Osteoblast (primary cell): ENCODE results near the gene SPATA46. TPM values are rescaled to one million over a fixed set of nuclear protein-coding genes. Genes with fewer than 3 reads are reported as not detected.
"Not testable (repeated sequence)": the region's sequence is repeated elsewhere in the genome, so short reads cannot be mapped to it uniquely, and the experiment has no call there.

ENCODE experiments used
- DNase-seq: peaks from one replicate; pipeline ENCODE4 v3.0.0; 2011; ENCODE audit warnings: low spot score, mixed read lengths; ENCODE audit not compliant: insufficient read length; ENCODE audit errors: missing footprints
- H2AFZ ChIP-seq: 2 replicates; pipeline ENCODE4 v1.6.0; 2011; ENCODE audit warnings: mild to moderate bottlenecking, low read length
- H3K27ac ChIP-seq: 2 replicates; pipeline ENCODE4 v1.5.1; 2011; ENCODE audit warnings: mild to moderate bottlenecking, low read depth, low read length, moderate library complexity
- H3K27me3 ChIP-seq: 2 replicates; pipeline ENCODE4 v1.6.0; 2012; ENCODE audit warnings: mild to moderate bottlenecking, control low read depth, inconsistent platforms, low read length, moderate library complexity; ENCODE audit not compliant: insufficient read depth
- H3K36me3 ChIP-seq: 2 replicates; pipeline ENCODE4 v1.5.1; 2011; ENCODE audit warnings: mild to moderate bottlenecking, low read length, control low read depth, moderate library complexity; ENCODE audit not compliant: insufficient read depth
- H3K4me1 ChIP-seq: 2 replicates; pipeline ENCODE4 v1.5.1; 2011; ENCODE audit warnings: mild to moderate bottlenecking, low read length, control low read depth, moderate library complexity; ENCODE audit not compliant: insufficient read depth
- H3K4me2 ChIP-seq: 2 replicates; pipeline ENCODE4 v1.6.0; 2011; ENCODE audit warnings: mild to moderate bottlenecking, low read length; ENCODE audit not compliant: insufficient read depth
- H3K4me3 ChIP-seq: fragments of 200-600 bp; sonication (generic); 3 replicates; pipeline ENCODE4 v1.5.1; 2012; ENCODE audit warnings: mild to moderate bottlenecking, low read length, inconsistent platforms; ENCODE audit not compliant: insufficient read depth
- H3K79me2 ChIP-seq: 2 replicates; pipeline ENCODE4 v1.6.0; 2012; ENCODE audit warnings: mild to moderate bottlenecking, low read length, control low read depth, inconsistent platforms; ENCODE audit not compliant: insufficient read depth
- H3K9me3 ChIP-seq: 2 replicates; pipeline ENCODE4 v1.5.1; 2011; ENCODE audit warnings: low read depth, low read length, control low read depth
- H4K20me1 ChIP-seq: 2 replicates; pipeline ENCODE4 v1.6.0; 2012; ENCODE audit warnings: mild to moderate bottlenecking, low read length, control low read depth; ENCODE audit not compliant: insufficient read depth
- CTCF ChIP-seq: IDR thresholded peaks from 2 replicates; pipeline ENCODE4 v1.5.1; 2011; ENCODE audit warnings: mild to moderate bottlenecking, low read depth, low read length, moderate library complexity; ENCODE audit errors: extremely low read depth
- total RNA-seq: library from RNA; depleted of rRNA; stranded (reverse); fragments of >200 nt; gene quantifications from 2 replicates; pipeline ENCODE4 v1.2.3, GENCODE V29; 2012

SPATA46 gene
- total RNA-seq, result not detected in 2 replicates

GRCh38 chr1:162376691-162377090 is at the start of gene SPATA46:
SPATA46 (minus strand) TSS chr1:162376854; CDS start chr1:162376790, 64 bp downstream.
- Histone ChIP-seq H3K27ac (no peak within 1 kb of the TSS), H3K79me2 (no peaks in the 10 kb centered on the region), H4K20me1 (no peaks in the 10 kb centered on the region), H3K36me3 (no peaks in the 10 kb centered on the region), H2AFZ (no peak within 1 kb of the TSS), H3K4me1 (no peaks in the 10 kb centered on the region), H3K27me3 (peaks cover 4% of the 10 kb centered on the region), H3K4me3 (no peak within 1 kb of the TSS), H3K9me3 (no peaks in the 10 kb centered on the region), H3K4me2 (no peak within 1 kb of the TSS)
- no peak for DNase-seq
- TF ChIP-seq CTCF, result no peak

- no peak overlapping the region for H3K27ac ChIP-seq
- H3K9me3 ChIP-seq, result no peaks in the 10 kb centered on the region
- H4K20me1 ChIP-seq, result no peaks in the 10 kb centered on the region
- H3K4me3 ChIP-seq, result no peak overlapping the region
- H3K79me2 ChIP-seq, result no peaks in the 10 kb centered on the region
- no peak for DNase-seq
- H2AFZ ChIP-seq, result no peak overlapping the region
- no peaks in the 10 kb centered on the region for H3K27me3 ChIP-seq
- H3K36me3 ChIP-seq, result no peaks in the 10 kb centered on the region
- no peak for TF ChIP-seq CTCF
- no peak overlapping the region for H3K4me2 ChIP-seq
- no peaks in the 10 kb centered on the region for H3K4me1 ChIP-seq
Measured at GRCh38 chr1:162422662-162423375, 46.2 kb upstream of the SPATA46 start.

GRCh38 chr1:162421258-162422164 is 44.9 kb upstream of the SPATA46 start:
- no peaks in the 10 kb centered on the region for H4K20me1 ChIP-seq
- H3K36me3 ChIP-seq, result no peaks in the 10 kb centered on the region
- H3K4me3 ChIP-seq, result no peak overlapping the region
- no peak overlapping the region for H2AFZ ChIP-seq
- no peaks in the 10 kb centered on the region for H3K27me3 ChIP-seq
- no peak overlapping the region for H3K27ac ChIP-seq
- DNase-seq, result no peak
- no peaks in the 10 kb centered on the region for H3K9me3 ChIP-seq
- H3K4me2 ChIP-seq, result no peak overlapping the region
- H3K4me1 ChIP-seq, result no peaks in the 10 kb centered on the region
- H3K79me2 ChIP-seq, result no peaks in the 10 kb centered on the region
- TF ChIP-seq CTCF, result no peak

- Histone ChIP-seq H3K79me2 (no peaks in the 10 kb centered on the region), H3K36me3 (no peaks in the 10 kb centered on the region), H3K27me3 (no peaks in the 10 kb centered on the region), H4K20me1 (no peaks in the 10 kb centered on the region), H3K4me3 (no peak overlapping the region), H3K4me1 (no peaks in the 10 kb centered on the region), H3K27ac (no peak overlapping the region), H3K9me3 (no peaks in the 10 kb centered on the region), H3K4me2 (no peak overlapping the region), H2AFZ (no peak overlapping the region)
- DNase-seq, result no peak
- TF ChIP-seq CTCF, result no peak
Measured at GRCh38 chr1:162420120-162420519, 43.5 kb upstream of the SPATA46 start.

- H3K9me3 ChIP-seq, H4K20me1 ChIP-seq, H3K27ac ChIP-seq, H3K36me3 ChIP-seq, H3K4me3 ChIP-seq, DNase-seq, H2AFZ ChIP-seq, H3K4me2 ChIP-seq, H3K4me1 ChIP-seq, H3K27me3 ChIP-seq, H3K79me2 ChIP-seq: not testable (repeated sequence)
Measured at GRCh38 chr1:162419450-162419931, 42.8 kb upstream of the SPATA46 start.
